Neuronal stem cell (in vitro differentiated cells): ENCODE data around the gene FTCD.
A peak's percentile ranks its signal among the peaks of the same experiment; 100 is the strongest.
"Not testable (repeated sequence)": the region's sequence is repeated elsewhere in the genome, so short reads cannot be mapped to it uniquely, and the experiment has no call there.

ENCODE experiments used
- DNase-seq: peaks from one replicate; pipeline ENCODE4 v3.0.0-alpha.2; 2013; ENCODE audit warnings: low spot score
- H2AFZ ChIP-seq: one replicate; pipeline ENCODE4 v1.6.1; 2013; ENCODE audit warnings: mild to moderate bottlenecking, low read length, inconsistent platforms
- H2AK5ac ChIP-seq: 2 replicates; pipeline ENCODE4 v1.6.1; 2013; ENCODE audit warnings: low read depth, mild to moderate bottlenecking, inconsistent platforms, low read length, moderate library complexity, mixed read lengths
- H2BK120ac ChIP-seq: 2 replicates; pipeline ENCODE4 v1.6.1; 2013; ENCODE audit warnings: low read depth, mild to moderate bottlenecking, inconsistent platforms, low read length, moderate library complexity, mixed read lengths
- H2BK12ac ChIP-seq: one replicate; pipeline ENCODE4 v1.6.1; 2013; ENCODE audit warnings: low read length, inconsistent platforms
- H2BK15ac ChIP-seq: 2 replicates; pipeline ENCODE4 v1.6.1; 2013; ENCODE audit warnings: mild to moderate bottlenecking, low read length, inconsistent platforms, mixed read lengths
- H2BK5ac ChIP-seq: one replicate; pipeline ENCODE4 v1.6.1; 2013; ENCODE audit warnings: inconsistent platforms, mild to moderate bottlenecking, low read length, moderate library complexity
- H3K14ac ChIP-seq: one replicate; pipeline ENCODE4 v1.6.1; 2013; ENCODE audit warnings: low read length, inconsistent platforms
- H3K18ac ChIP-seq: 2 replicates; pipeline ENCODE4 v1.6.1; 2013; ENCODE audit warnings: low read length, inconsistent platforms
- H3K23ac ChIP-seq: 2 replicates; pipeline ENCODE4 v1.6.1; 2013; ENCODE audit warnings: low read depth, mild to moderate bottlenecking, mixed read lengths, low read length, inconsistent platforms; ENCODE audit not compliant: poor library complexity
- H3K27ac ChIP-seq: replicated peaks from 3 replicates; pipeline ENCODE4 v1.5.1; 2013; ENCODE audit warnings: low read length, inconsistent platforms
- H3K27me3 ChIP-seq, 3 experiments: 2 replicates each; pipeline ENCODE4 v1.6.1; 2013; ENCODE audit warnings: low read length in 3 of 3, mild to moderate bottlenecking in 2 of 3, inconsistent platforms in 1 of 3, low read depth in 1 of 3, mixed read lengths in 1 of 3, moderate library complexity in 1 of 3; ENCODE audit not compliant: control insufficient read depth in 3 of 3, insufficient read depth in 3 of 3
- H3K36me3 ChIP-seq, 2 donors: replicated peaks in 1 of 2; 2 replicates each; pipeline ENCODE4 v1.6.1; 2013; ENCODE audit warnings: low read length in 2 of 2; ENCODE audit not compliant: control insufficient read depth in 2 of 2, insufficient read depth in 2 of 2
- H3K4ac ChIP-seq: 2 replicates; pipeline ENCODE4 v1.6.1; 2013; ENCODE audit warnings: inconsistent platforms, mild to moderate bottlenecking, low read length, moderate library complexity
- H3K4me1 ChIP-seq, 2 donors: 1 replicate in 1 of 2; 2 replicates in 1 of 2; pipeline ENCODE4 v1.6.1; 2013; ENCODE audit warnings: low read length in 2 of 2, low read depth in 1 of 2; ENCODE audit not compliant: control insufficient read depth in 2 of 2, insufficient read depth in 1 of 2
- H3K4me2 ChIP-seq: one replicate; pipeline ENCODE4 v1.6.1; 2013; ENCODE audit warnings: mild to moderate bottlenecking, low read length, inconsistent platforms; ENCODE audit not compliant: insufficient read depth, poor library complexity, severe bottlenecking
- H3K4me3 ChIP-seq, 2 donors: 2 replicates each; pipeline ENCODE4 v1.5.1; 2013; ENCODE audit warnings: low read length in 2 of 2, mild to moderate bottlenecking in 2 of 2, inconsistent platforms in 1 of 2, moderate library complexity in 1 of 2
- H3K79me1 ChIP-seq: one replicate; pipeline ENCODE4 v1.6.1; 2013; ENCODE audit warnings: low read depth, mild to moderate bottlenecking, inconsistent platforms, low read length, moderate library complexity
- H3K9ac ChIP-seq: one replicate; pipeline ENCODE4 v1.6.1; 2013; ENCODE audit warnings: mild to moderate bottlenecking, low read depth, low read length, inconsistent platforms; ENCODE audit not compliant: poor library complexity
- H3K9me3 ChIP-seq, 2 donors: replicated peaks in 1 of 2; 2 replicates each; pipeline versions ENCODE3 to v1.6.1; 2013; ENCODE audit warnings: low read length in 2 of 2, mild to moderate bottlenecking in 2 of 2, inconsistent platforms in 1 of 2, low read depth in 1 of 2, mixed read lengths in 1 of 2, moderate library complexity in 1 of 2; ENCODE audit not compliant: control insufficient read depth in 2 of 2, insufficient read depth in 1 of 2
- H4K8ac ChIP-seq: one replicate; pipeline ENCODE4 v1.6.1; 2013; ENCODE audit warnings: low read depth, mild to moderate bottlenecking, inconsistent platforms, low read length, moderate library complexity
- H4K91ac ChIP-seq: one replicate; pipeline ENCODE4 v1.6.1; 2013; ENCODE audit warnings: low read length, low read depth, mild to moderate bottlenecking, inconsistent platforms; ENCODE audit not compliant: poor library complexity
- WGBS, 2 donors: extraction: QIAGEN DNeasy Blood & Tissue Kit; methylation state at CpG; one replicate each; pipeline ENCODE4 v1.1.7; 2013; ENCODE audit warnings: missing lambda C conversion rate in 2 of 2, mixed read lengths in 1 of 2; ENCODE audit not compliant: insufficient read length in 2 of 2, insufficient replicate concordance in 1 of 2; ENCODE audit errors: extremely low coverage in 2 of 2; 5-methylcytosine and 5-hydroxymethylcytosine counted together

Gene FTCD

GRCh38 chr21:46202592-46203202 is 47.3 kb upstream of the FTCD start:
- no CpG with 5 or more reads among the region's 6 CpGs for WGBS, 2 donors
- peaks cover 0 to 8% of the 10 kb centered on the region in 2 donors for H3K4me1 ChIP-seq
- DNase-seq: no peak

GRCh38 chr21:46200877-46201803 is 45.8 kb upstream of the FTCD start:
- H2BK120ac ChIP-seq, H4K8ac ChIP-seq, H4K91ac ChIP-seq, H2AK5ac ChIP-seq, H3K79me1 ChIP-seq, H2BK5ac ChIP-seq, H3K4me1 ChIP-seq, H3K4me3 ChIP-seq, H3K27me3 ChIP-seq, DNase-seq, H2BK15ac ChIP-seq, H3K9ac ChIP-seq, H3K4me2 ChIP-seq, H2AFZ ChIP-seq, H3K23ac ChIP-seq, H3K4ac ChIP-seq, H3K18ac ChIP-seq, H3K27ac ChIP-seq, H2BK12ac ChIP-seq, H3K14ac ChIP-seq: not testable (repeated sequence)
- Histone ChIP-seq H3K9me3 (peaks cover 5 to 17% of the 10 kb centered on the region in 2 donors), H3K36me3 (peaks cover 38 to 91% of the 10 kb centered on the region in 2 donors)
- no CpG with 5 or more reads among the region's 8 CpGs for WGBS, 2 donors

More at GRCh38 chr21:46202592-46203202, 47.3 kb upstream of the FTCD start:
- H3K79me1 ChIP-seq: peaks cover 6% of the 10 kb centered on the region
- peak overlapping the region; percentile 65 for H3K18ac ChIP-seq
- H2BK12ac ChIP-seq: peak overlapping the region; percentile 41
- H3K14ac ChIP-seq: peak overlapping the region; percentile 75
- no peak overlapping the region for H3K4ac ChIP-seq
- no peak overlapping the region for H3K23ac ChIP-seq
- H2BK120ac ChIP-seq: no peak overlapping the region
- no peak overlapping the region for H3K4me2 ChIP-seq
- peaks cover 5 to 17% of the 10 kb centered on the region in 2 donors for H3K9me3 ChIP-seq
- H3K4me3 ChIP-seq: no peak overlapping the region
- H4K8ac ChIP-seq: no peak overlapping the region
- H3K27me3 ChIP-seq: no peaks in the 10 kb centered on the region
- no peak overlapping the region for H3K9ac ChIP-seq
- peaks cover 48 to 91% of the 10 kb centered on the region in 2 donors for H3K36me3 ChIP-seq
- H3K27ac ChIP-seq: peak overlapping the region; percentile 23
- no peak overlapping the region for H4K91ac ChIP-seq
- no peak overlapping the region for H2BK5ac ChIP-seq
- no peak overlapping the region for H2BK15ac ChIP-seq
- H2AK5ac ChIP-seq: no peak overlapping the region
- no peak overlapping the region for H2AFZ ChIP-seq

GRCh38 chr21:46199436-46200373 is 44.3 kb upstream of the FTCD start:
- no peak overlapping the region for H4K8ac ChIP-seq
- no peak overlapping the region for H3K23ac ChIP-seq
- H3K4me1 ChIP-seq: peaks cover 0 to 8% of the 10 kb centered on the region in 2 donors
- peaks cover 6 to 17% of the 10 kb centered on the region in 2 donors for H3K9me3 ChIP-seq
- H3K4me3 ChIP-seq: no peak overlapping the region
- no peak overlapping the region for H2AK5ac ChIP-seq
- DNase-seq: no peak
- no peak overlapping the region for H2BK120ac ChIP-seq
- H3K79me1 ChIP-seq: peaks cover 4% of the 10 kb centered on the region
- no peak overlapping the region for H3K4ac ChIP-seq
- no peak overlapping the region for H3K9ac ChIP-seq
- peaks cover 38 to 91% of the 10 kb centered on the region in 2 donors for H3K36me3 ChIP-seq
- H2BK12ac ChIP-seq: no peak overlapping the region
- H3K18ac ChIP-seq: no peak overlapping the region
- H2AFZ ChIP-seq: no peak overlapping the region
- no peak overlapping the region for H3K27ac ChIP-seq
- no CpG with 5 or more reads among the region's 13 CpGs for WGBS, 2 donors
- no peak overlapping the region for H2BK15ac ChIP-seq
- H4K91ac ChIP-seq: no peak overlapping the region
- no peak overlapping the region for H3K4me2 ChIP-seq
- H3K14ac ChIP-seq: no peak overlapping the region
- H3K27me3 ChIP-seq: no peaks in the 10 kb centered on the region
- no peak overlapping the region for H2BK5ac ChIP-seq
